Measurements from ENCODE around the gene LY6G6F.

The LY6G6F gene

GRCh38 chr6:31742894-31743293 lies 36.2 kb downstream of the LY6G6F start:
- no peak for DNase-seq

GRCh38 chr6:31744422-31744821 lies 37.8 kb downstream of the LY6G6F start:
- no peak for DNase-seq

- DNase-seq, result no peak
These were observed 42.8 kb downstream of the LY6G6F start for GRCh38 chr6:31749301-31750036.

- no peak for DNase-seq
These were observed 43.9 kb downstream of the LY6G6F start for GRCh38 chr6:31750411-31751022.

GRCh38 chr6:31752739-31753319 lies 46.2 kb downstream of the LY6G6F start:
- no peak for DNase-seq

- DNase-seq, result no peak
These were observed 51.6 kb downstream of the LY6G6F start for GRCh38 chr6:31758281-31758680.
